ENCODE results near the gene CLDN17. TPM values are rescaled to one million over a fixed set of nuclear protein-coding genes. Genes with fewer than 3 reads are reported as not detected.

The CLDN17 gene
- total RNA-seq, 1 donor from 2014 or later: not detected

GRCh38 chr21:30152792-30153191 lies 13.8 kb downstream of the CLDN17 start:
- DNase-seq (no peak), ATAC-seq (no peak)
- H3K36me3 ChIP-seq: no peaks in the 10 kb centered on the region
- H3K27ac ChIP-seq: no peak overlapping the region
- no peaks in the 10 kb centered on the region for H3K4me1 ChIP-seq
- intact Hi-C loops (cut with DNase I): no loop called here
- H3K9me3 ChIP-seq: no peaks in the 10 kb centered on the region
- no peak overlapping the region for H3K4me3 ChIP-seq
- TF ChIP-seq CTCF (IDR thresholded peaks at IDR 0.05): no peak
- no peaks in the 10 kb centered on the region for H3K27me3 ChIP-seq

GRCh38 chr21:30148906-30149305 lies 17.7 kb downstream of the CLDN17 start:
- intact Hi-C loops (cut with DNase I): no loop called here
- ATAC-seq (no peak), DNase-seq (no peak)
- H3K36me3 ChIP-seq: no peaks in the 10 kb centered on the region
- H3K4me1 ChIP-seq: no peaks in the 10 kb centered on the region
- no peak overlapping the region for H3K4me3 ChIP-seq
- no peaks in the 10 kb centered on the region for H3K27me3 ChIP-seq
- H3K9me3 ChIP-seq: no peaks in the 10 kb centered on the region
- no peak overlapping the region for H3K27ac ChIP-seq
- no peak for TF ChIP-seq CTCF (IDR thresholded peaks at IDR 0.05)

GRCh38 chr21:30146558-30147282 lies 19.9 kb downstream of the CLDN17 start:
- no peak for TF ChIP-seq CTCF (IDR thresholded peaks at IDR 0.05)
- DNase-seq (no peak), ATAC-seq (no peak)
- intact Hi-C loops (cut with DNase I): no loop called here
- Histone ChIP-seq H3K27me3 (no peaks in the 10 kb centered on the region), H3K36me3 (no peaks in the 10 kb centered on the region), H3K4me3 (no peak overlapping the region), H3K4me1 (no peaks in the 10 kb centered on the region), H3K27ac (no peak overlapping the region), H3K9me3 (no peaks in the 10 kb centered on the region)

GRCh38 chr21:30138483-30138882 lies 28.1 kb downstream of the CLDN17 start:
- DNase-seq (no peak), ATAC-seq (no peak)
- intact Hi-C loops (cut with DNase I): no loop called here

GRCh38 chr21:30129246-30129645 lies 37.4 kb downstream of the CLDN17 start:
- ATAC-seq: no peak
- H3K4me1 ChIP-seq: no peaks in the 10 kb centered on the region
- H3K4me3 ChIP-seq: no peak overlapping the region
- no peak overlapping the region for H3K27ac ChIP-seq
- DNase-seq: no peak
- H3K36me3 ChIP-seq: no peaks in the 10 kb centered on the region
- intact Hi-C loops (cut with DNase I): no loop called here
- H3K27me3 ChIP-seq: no peaks in the 10 kb centered on the region
- TF ChIP-seq CTCF (IDR thresholded peaks at IDR 0.05): no peak
- H3K9me3 ChIP-seq: no peaks in the 10 kb centered on the region

More at GRCh38 chr21:30138483-30138882, 28.1 kb downstream of the CLDN17 start:
- Histone ChIP-seq H3K27ac (no peak overlapping the region), H3K36me3 (no peaks in the 10 kb centered on the region), H3K4me1 (no peaks in the 10 kb centered on the region), H3K9me3 (no peaks in the 10 kb centered on the region), H3K4me3 (no peak overlapping the region), H3K27me3 (no peaks in the 10 kb centered on the region)
- no peak for TF ChIP-seq CTCF (IDR thresholded peaks at IDR 0.05)

- intact Hi-C loops (cut with DNase I): no loop called here
- ATAC-seq (no peak), DNase-seq (no peak)
- Histone ChIP-seq H3K4me1 (no peaks in the 10 kb centered on the region), H3K27me3 (no peaks in the 10 kb centered on the region), H3K9me3 (no peaks in the 10 kb centered on the region), H3K36me3 (no peaks in the 10 kb centered on the region), H3K27ac (no peak overlapping the region), H3K4me3 (no peak overlapping the region)
- no peak for TF ChIP-seq CTCF (IDR thresholded peaks at IDR 0.05)
Observed at GRCh38 chr21:30126576-30126975, 40.0 kb downstream of the CLDN17 start.

Data from upper lobe of right lung (tissue), 1 donor.